Esophagus muscularis mucosa (tissue), 4 donors: ENCODE data around the gene LMAN2L. TPM values are rescaled to one million over a fixed set of nuclear protein-coding genes. Genes with fewer than 3 reads are reported as not detected.

ENCODE experiments used
- DNase-seq: peaks from one replicate; pipeline ENCODE4 v3.0.0-alpha.2; 2017; ENCODE audit errors: extremely low spot score
- H3K27ac ChIP-seq, 4 donors: fragments of 200-600 bp; sonication (generic); replicated peaks in 1 of 4; 1 replicate in 3 of 4; 2 replicates in 1 of 4; pipeline ENCODE4 v1.5.1; 2016 to 2019; ENCODE audit warnings: mild to moderate bottlenecking in 1 of 4
- H3K27me3 ChIP-seq, 4 donors: fragments of 200-600 bp; sonication (generic); one replicate each; pipeline versions ENCODE4 v1.5.1 to v1.6.0; 2016 to 2019
- H3K36me3 ChIP-seq, 4 donors: fragments of 200-600 bp; sonication (generic); one replicate each; pipeline ENCODE4 v1.5.1; 2016 to 2019
- H3K4me1 ChIP-seq, 4 donors: fragments of 200-600 bp; sonication (generic); one replicate each; pipeline ENCODE4 v1.5.1; 2016 to 2019
- H3K4me3 ChIP-seq, 4 donors: fragments of 200-600 bp; sonication (generic); 1 replicate in 2 of 4; 2 replicates in 2 of 4; pipeline ENCODE4 v1.5.1; 2016 to 2019; ENCODE audit warnings: mild to moderate bottlenecking in 4 of 4, moderate library complexity in 1 of 4
- H3K9me3 ChIP-seq, 4 donors: fragments of 200-600 bp; sonication (generic); 1 replicate in 3 of 4; 2 replicates in 1 of 4; pipeline ENCODE4 v1.5.1; 2016 to 2019
- CTCF ChIP-seq, 3 experiments: fragments of 200-600 bp in 2 of 3; fragments of 450-650 bp in 1 of 3; sonication (generic) in 2 of 3; IDR thresholded peaks; one replicate each; pipeline ENCODE4 v1.5.1; 2017 to 2019; ENCODE audit warnings: antibody characterized with exemption in 3 of 3, mild to moderate bottlenecking in 2 of 3, moderate library complexity in 1 of 3
- EP300 ChIP-seq: sonication (generic); formaldehyde crosslinking; IDR thresholded peaks from one replicate; pipeline ENCODE4 v1.6.1; 2017; ENCODE audit warnings: antibody characterized with exemption
- POLR2A ChIP-seq: fragments of 450-650 bp; IDR thresholded peaks from one replicate; pipeline ENCODE4 v1.6.1; 2017; ENCODE audit warnings: antibody characterized with exemption, moderate library complexity, mild to moderate bottlenecking, low read depth
- POLR2AphosphoS5 ChIP-seq, 2 donors: sonication (generic); formaldehyde crosslinking; IDR thresholded peaks; one replicate each; pipeline ENCODE4 v1.6.1; 2017; ENCODE audit warnings: antibody characterized with exemption in 2 of 2
- WGBS: methylation state at CpG from one replicate; pipeline ENCODE4 v1.1.5; 2018; 5-methylcytosine and 5-hydroxymethylcytosine counted together
- intact Hi-C: fragments of 100-400 bp; cut with DNase I; formaldehyde crosslinking; loops from one replicate; pipeline ENCODE4 v1.15.1; 2023
- total RNA-seq, 4 donors: library from RNA; depleted of rRNA; stranded (reverse); fragments of >200 nt; gene quantifications; one replicate each; pipeline versions ENCODE4 v1.1.0 to v1.2.1, GENCODE V29; 2016

Gene LMAN2L
- total RNA-seq, 4 donors from 2014 or later: 13.7 to 22.1 (median 21.2) TPM

- no peaks in the 10 kb centered on the region for H3K36me3 ChIP-seq
- TF ChIP-seq POLR2A (no peak), POLR2AphosphoS5 (IDR thresholded peaks at IDR 0.05) (no peak), EP300 (no peak), CTCF (IDR thresholded peaks at IDR 0.05) (no peak)
- peaks cover 6 to 12% (median 9%) of the 10 kb centered on the region in 4 donors for H3K4me1 ChIP-seq
- H3K27ac ChIP-seq: no peak overlapping the region
- no peak for DNase-seq
- intact Hi-C loops: no loop called here
- WGBS: 28% methylated on average over 8 of the region's 19 CpGs
- H3K9me3 ChIP-seq: no peaks in the 10 kb centered on the region
- no peak overlapping the region for H3K4me3 ChIP-seq
- H3K27me3 ChIP-seq: peaks cover 0 to 25% (median 0%) of the 10 kb centered on the region in 4 donors
Observed at GRCh38 chr2:96685577-96686459, 54.0 kb downstream of the LMAN2L start.

- no peaks in the 10 kb centered on the region for H3K9me3 ChIP-seq
Observed at GRCh38 chr2:96684883-96685576, 54.8 kb downstream of the LMAN2L start.

GRCh38 chr2:96683972-96684820 is 55.7 kb downstream of the LMAN2L start:
- Histone ChIP-seq H3K4me1 (peaks cover 6 to 12% (median 9%) of the 10 kb centered on the region in 4 donors), H3K4me3 (no peak overlapping the region), H3K36me3 (no peaks in the 10 kb centered on the region), H3K27me3 (peaks cover 0 to 25% (median 0%) of the 10 kb centered on the region in 4 donors), H3K9me3 (no peaks in the 10 kb centered on the region), H3K27ac (no peak overlapping the region)
- TF ChIP-seq POLR2A: no peak
- TF ChIP-seq CTCF (IDR thresholded peaks at IDR 0.05): no peak
- TF ChIP-seq EP300: no peak
- TF ChIP-seq POLR2AphosphoS5 (IDR thresholded peaks at IDR 0.05): no peak
- 98% methylated on average over 10 of the region's 13 CpGs for WGBS
- no peak for DNase-seq
- intact Hi-C loops: no loop called here

More at GRCh38 chr2:96684883-96685576, 54.8 kb downstream of the LMAN2L start:
- Histone ChIP-seq H3K27ac (no peak overlapping the region), H3K27me3 (peaks cover 0 to 25% (median 0%) of the 10 kb centered on the region in 4 donors), H3K4me1 (peaks cover 6 to 12% (median 9%) of the 10 kb centered on the region in 4 donors), H3K4me3 (no peak overlapping the region), H3K36me3 (no peaks in the 10 kb centered on the region)
- TF ChIP-seq EP300 (no peak), POLR2A (no peak), CTCF (IDR thresholded peaks at IDR 0.05) (no peak), POLR2AphosphoS5 (IDR thresholded peaks at IDR 0.05) (no peak)
- intact Hi-C loops: no loop called here
- WGBS: 51% methylated on average over 15 of the region's 16 CpGs
- DNase-seq: no peak

- intact Hi-C loops: no loop called here
- Histone ChIP-seq H3K27me3 (peaks cover 0 to 25% (median 0%) of the 10 kb centered on the region in 4 donors), H3K4me3 (no peak overlapping the region), H3K9me3 (no peaks in the 10 kb centered on the region), H3K36me3 (no peaks in the 10 kb centered on the region), H3K4me1 (peaks cover 6 to 12% (median 9%) of the 10 kb centered on the region in 4 donors), H3K27ac (no peak overlapping the region)
- WGBS: 100% methylated on average over 3 of the region's 5 CpGs
- DNase-seq: no peak
- TF ChIP-seq POLR2A: no peak
- no peak for TF ChIP-seq POLR2AphosphoS5 (IDR thresholded peaks at IDR 0.05)
- no peak for TF ChIP-seq CTCF (IDR thresholded peaks at IDR 0.05)
- TF ChIP-seq EP300: no peak
Observed at GRCh38 chr2:96683307-96683706, 56.6 kb downstream of the LMAN2L start.
